Skin of body (tissue), 2 donors: ENCODE results near the gene SS18L1. TPM values are rescaled to one million over a fixed set of nuclear protein-coding genes. Genes with fewer than 3 reads are reported as not detected.
"Not testable (repeated sequence)": the region's sequence is repeated elsewhere in the genome, so short reads cannot be mapped to it uniquely, and the experiment has no call there.

Experiments
- DNase-seq: peaks from one replicate; lab custom pipeline; 2025; lab: John Stamatoyannopoulos, UW
- total RNA-seq: library from RNA; depleted of rRNA; stranded (reverse); fragments of >200 nt; gene quantifications from one replicate; pipeline ENCODE4 v1.2.3, GENCODE V29; 2014

The SS18L1 gene
- total RNA-seq, 1 donor from 2014 or later: 18.5 TPM

- DNase-seq: no peak
Measured at GRCh38 chr20:62136283-62137091, 7.1 kb upstream of the SS18L1 start.

GRCh38 chr20:62137092-62137384 is 6.5 kb upstream of the SS18L1 start:
- no peak for DNase-seq

- DNase-seq: no peak
Measured at GRCh38 chr20:62137478-62138203, 5.9 kb upstream of the SS18L1 start.

DNA sequence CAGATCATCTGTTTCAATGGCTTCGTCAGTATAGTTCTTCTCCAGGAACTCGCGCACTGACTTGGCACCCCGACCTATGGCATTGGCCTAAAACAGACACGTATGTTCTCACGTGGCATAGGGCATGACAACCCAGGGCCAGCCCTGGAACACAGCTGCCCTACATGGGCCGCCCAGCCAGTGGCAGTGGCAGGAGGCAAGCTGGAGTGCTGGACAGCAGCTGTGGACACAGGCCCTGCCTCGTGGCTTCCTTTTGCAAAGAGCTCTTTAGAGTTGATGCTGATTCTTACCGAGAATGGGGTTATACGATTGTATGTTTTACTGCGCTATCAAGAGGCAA is 5.4 kb upstream of the SS18L1 start:
- no peak for DNase-seq

- no peak for DNase-seq
Measured at GRCh38 chr20:62138912-62139311, 4.7 kb upstream of the SS18L1 start.

- DNase-seq: no peak
Measured at GRCh38 chr20:62139636-62140035, 3.9 kb upstream of the SS18L1 start.

- no peak for DNase-seq
Measured at GRCh38 chr20:62141043-62141396, 2.5 kb upstream of the SS18L1 start.

DNA sequence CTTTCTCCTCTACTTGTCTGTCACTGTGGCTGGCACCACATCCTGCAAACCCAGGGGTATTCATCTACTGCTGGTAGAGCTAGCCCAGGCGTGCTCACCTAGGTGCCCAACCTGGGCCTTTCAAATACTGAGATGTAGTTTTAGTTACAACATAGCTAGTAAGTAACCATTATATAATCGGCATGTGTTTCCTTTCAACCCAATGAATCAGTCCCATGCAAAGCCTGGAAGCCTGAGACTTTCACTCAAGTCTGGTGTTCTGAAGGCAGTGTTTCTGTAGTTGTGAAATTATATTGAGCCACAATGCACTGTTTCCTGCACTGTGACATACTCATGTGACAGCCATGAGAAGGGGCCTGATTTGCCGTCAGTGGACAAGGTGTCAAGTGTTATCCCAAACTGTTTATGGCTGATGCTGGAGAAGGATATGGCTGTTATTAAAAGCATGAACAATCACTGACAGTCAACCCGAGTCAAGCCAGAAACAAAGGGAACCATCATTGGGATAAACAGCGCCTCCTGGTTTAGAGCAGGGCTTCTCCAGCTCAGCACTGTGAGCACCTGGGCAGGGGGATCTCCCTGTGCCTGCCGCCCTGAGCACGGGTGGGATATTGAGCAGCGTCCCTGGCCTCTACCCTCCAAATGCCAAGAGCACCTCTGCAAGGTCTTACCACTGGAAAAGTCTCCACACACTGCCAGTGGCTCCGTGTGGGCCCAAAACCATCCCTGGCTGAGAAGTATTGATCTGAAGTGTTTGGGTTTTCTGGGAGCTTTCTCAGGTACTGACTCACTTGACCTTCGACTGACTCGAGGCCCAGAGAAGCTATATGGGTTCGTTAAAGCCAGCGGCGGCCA is 1.9 kb upstream of the SS18L1 start:
- no peak for DNase-seq

GRCh38 chr20:62142252-62143080 is 1.1 kb upstream of the SS18L1 start:
- no peak for DNase-seq

DNA sequence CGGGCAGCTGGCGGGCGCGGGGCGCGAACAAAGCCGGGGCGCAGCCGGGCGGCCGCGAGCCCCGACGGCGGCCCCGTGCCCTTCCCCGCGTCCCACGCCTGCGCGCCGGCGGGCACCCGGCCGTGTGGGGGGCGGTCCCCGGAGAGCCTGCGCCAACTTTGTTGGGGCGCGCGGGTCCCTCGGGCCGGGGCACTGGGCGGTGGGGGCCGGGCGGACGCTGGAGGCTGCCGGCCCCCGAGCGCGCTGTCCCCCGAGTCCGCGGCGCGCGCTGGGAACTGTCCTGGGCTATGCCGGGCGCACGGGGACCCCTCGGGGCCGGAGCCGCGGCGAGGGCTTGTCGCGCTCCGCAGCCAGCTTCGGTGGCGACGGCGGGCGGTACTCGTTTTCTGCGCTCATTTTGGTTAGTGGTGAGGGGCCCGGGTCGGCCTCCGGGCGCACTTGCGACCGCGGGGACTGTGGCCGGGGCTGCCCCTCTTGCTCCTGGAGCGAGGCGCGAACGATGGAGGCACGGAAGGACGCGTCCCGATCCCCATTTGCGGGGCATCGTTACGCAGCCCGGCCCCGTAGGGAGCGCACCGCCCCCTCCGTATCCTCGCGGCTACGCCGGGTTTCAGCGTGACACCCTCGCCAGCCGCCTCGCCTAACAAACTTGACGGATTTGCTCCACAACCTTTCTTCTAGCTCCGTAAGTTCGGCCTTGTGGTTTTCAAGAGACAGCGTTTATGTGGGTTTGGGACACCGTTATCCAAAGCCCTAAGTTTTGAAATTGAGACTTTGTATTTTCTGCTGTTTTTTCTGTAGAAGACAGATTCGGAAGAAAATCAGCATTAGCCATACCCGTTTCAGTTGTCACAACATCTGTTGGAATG is 622 bp downstream of the SS18L1 start:
- DNase-seq: no peak

DNA sequence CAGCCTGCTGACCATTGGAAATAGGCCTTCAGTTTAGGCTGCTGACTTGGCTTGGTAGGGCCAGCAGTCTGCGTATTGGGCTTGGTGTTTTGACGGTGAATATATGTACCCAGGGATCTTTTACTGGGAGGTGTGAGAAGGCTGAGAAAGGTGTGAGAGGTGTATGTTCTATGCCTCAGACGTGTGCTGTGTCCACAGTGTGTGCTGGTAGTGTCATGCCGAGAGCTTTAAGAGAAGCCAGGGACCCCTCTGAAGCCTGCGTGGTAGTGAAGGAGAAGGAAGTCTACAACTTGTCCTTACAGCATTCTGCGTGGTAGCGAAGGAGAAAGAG is 2.1 kb downstream of the SS18L1 start:
- DNase-seq: no peak

- DNase-seq: no peak
Measured at GRCh38 chr20:62146019-62146755, 2.6 kb downstream of the SS18L1 start.

DNA sequence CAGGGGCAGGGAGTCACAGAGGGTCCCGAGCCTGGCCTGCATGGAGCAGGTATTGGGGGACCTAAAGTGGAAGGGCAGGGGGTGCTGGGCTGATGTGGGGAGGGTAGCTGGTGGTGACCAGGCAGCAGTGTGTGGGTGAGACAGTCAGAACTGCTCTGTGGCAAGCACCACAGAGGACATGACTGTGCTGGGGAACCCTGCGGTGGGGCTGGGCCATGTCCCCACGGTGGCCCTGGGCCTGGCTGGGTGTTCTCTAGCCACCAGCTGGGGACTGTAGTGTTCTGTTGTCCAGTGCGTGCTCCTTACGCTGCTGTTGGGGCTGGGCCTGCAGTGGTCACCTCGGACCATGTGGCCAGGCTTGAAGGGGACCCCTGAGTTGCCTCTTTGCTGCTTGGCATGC is 3.6 kb downstream of the SS18L1 start:
- no peak for DNase-seq

DNA sequence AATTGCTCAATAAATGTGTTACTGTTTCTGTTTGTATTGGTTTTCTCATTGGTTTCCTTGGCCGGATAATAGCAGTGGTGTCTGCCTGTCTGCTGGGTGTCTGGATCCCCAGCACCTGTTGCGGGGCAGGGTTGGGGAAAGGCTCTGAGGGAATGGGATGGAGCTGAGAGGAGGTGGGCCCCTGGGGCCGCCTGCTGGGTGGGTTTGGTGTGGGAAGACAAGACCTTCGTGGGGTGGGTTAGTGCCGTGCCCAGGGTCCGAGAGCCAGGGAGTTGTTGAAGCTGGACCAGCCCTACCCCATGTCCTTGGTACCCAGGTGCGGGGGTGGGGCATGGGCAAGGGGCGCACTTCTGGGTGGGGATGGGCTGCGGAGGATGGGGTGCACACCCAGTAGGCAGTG is 4.0 kb downstream of the SS18L1 start:
- DNase-seq: no peak

DNA sequence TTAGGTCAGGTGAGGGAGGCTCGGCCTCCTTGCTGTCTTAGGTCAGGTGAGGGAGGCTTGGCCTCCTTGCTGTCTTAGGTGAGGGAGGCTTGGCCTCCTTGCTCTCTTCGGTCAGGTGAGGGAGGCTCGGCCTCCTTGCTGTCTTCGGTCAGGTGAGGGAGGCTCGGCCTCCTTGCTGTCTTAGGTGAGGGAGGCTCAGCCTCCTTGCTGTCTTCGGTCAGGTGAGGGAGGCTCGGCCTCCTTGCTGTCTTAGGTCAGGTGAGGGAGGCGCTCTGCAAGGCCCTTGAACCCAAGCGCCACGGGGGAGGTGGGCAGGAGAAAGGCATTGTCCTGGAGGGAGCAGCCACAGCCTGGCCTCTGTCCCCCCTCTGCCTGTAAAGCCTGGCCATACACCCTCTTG is 4.8 kb downstream of the SS18L1 start:
- DNase-seq: not testable (repeated sequence)

DNA sequence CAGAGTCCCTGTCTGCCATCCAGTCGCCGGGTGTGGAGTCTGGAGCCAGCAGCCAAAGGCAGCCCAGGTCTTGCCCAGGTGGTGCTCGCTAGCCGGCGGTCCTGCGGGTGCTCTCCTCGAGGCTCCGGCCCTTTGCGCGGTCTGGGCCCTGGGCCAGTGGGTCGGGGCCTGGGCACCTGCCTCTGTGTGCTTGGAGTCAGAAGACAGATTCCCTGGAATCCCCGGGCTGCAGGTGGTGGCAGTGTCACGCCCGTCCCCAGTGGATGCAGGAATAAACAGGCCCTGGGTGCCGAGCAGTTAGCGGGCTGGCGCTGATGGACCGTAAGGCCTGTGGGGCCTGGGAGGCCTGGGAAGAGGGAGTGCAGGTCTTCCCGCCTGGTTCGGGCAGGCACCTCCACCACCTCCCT is 5.3 kb downstream of the SS18L1 start:
- DNase-seq: no peak

DNA sequence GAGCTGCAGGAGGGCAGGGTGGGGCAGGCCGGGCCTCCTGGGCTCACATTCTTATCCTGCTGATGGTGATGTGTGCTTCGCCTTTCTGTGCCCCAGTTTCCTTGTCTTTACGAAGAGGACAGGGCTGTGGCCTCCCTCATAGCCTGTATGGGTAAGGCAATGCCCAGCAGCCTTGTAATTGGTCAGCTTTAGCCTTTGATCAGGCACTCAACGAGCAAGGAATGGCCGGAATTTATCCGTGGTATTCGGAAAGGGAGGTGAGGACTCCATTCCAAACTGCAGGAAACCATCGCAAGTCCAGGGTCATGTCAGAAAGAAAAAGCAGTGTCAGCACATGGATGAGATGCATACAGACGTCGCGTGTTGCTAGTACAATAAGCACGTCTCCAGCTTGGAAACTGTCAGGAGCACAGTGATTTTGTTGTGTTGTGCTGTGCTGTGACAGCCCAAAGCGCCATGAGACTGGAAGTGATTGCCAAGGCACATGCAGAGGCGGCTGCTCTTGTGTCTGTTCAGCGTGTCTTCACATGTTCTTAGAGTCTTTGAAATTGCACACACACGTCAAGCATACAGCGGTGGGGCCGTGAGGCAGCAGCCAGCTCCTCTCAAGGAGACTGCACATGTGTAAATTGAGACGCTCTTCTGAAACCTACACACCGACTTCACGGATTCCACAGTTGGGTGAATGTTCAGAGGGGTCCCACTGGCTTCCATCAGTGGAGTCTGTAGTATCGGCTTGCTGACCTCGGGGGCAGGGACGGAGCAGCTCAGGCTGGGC is 6.2 kb downstream of the SS18L1 start:
- peak; percentile 30 for DNase-seq

DNA sequence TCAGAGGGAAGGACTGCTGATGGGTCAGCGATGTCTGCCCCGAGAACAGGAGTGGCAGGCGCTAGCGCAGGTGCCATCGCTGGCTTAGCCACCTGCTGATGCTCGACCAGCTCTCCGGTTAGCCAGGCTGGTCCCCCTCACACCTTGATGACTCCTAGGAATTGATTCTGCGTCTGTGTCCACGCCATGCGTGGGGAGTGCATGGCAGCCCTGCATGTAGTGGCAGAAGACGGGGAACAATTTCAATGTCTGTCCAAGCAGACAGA is 6.7 kb downstream of the SS18L1 start:
- DNase-seq: no peak

- no peak for DNase-seq
Measured at GRCh38 chr20:62151225-62151624, 7.7 kb downstream of the SS18L1 start.
